Chondrocyte (in vitro differentiated cells): ENCODE data around the gene MYO1F. TPM values are rescaled to one million over a fixed set of nuclear protein-coding genes. Genes with fewer than 3 reads are reported as not detected.

Experiments
- DNase-seq: peaks from one replicate; pipeline ENCODE4 v3.0.0; 2021; ENCODE audit warnings: mixed read lengths, low spot score
- H3K27ac Mint-ChIP-seq: one replicate; pipeline ENCODE4 v1.8.0; 2021; ENCODE audit warnings: mild to moderate bottlenecking, moderate library complexity, mixed read lengths; ENCODE audit not compliant: unreplicated experiment
- H3K27me3 Mint-ChIP-seq: 2 replicates; pipeline ENCODE4 v1.8.0; 2021; ENCODE audit warnings: low read depth, mixed read lengths
- H3K36me3 Mint-ChIP-seq: 2 replicates; pipeline ENCODE4 v1.8.0; 2021; ENCODE audit warnings: low read depth, mixed read lengths
- H3K4me1 Mint-ChIP-seq: 2 replicates; pipeline ENCODE4 v1.8.0; 2021; ENCODE audit warnings: low read depth, mild to moderate bottlenecking, mixed read lengths
- H3K4me3 Mint-ChIP-seq: one replicate; pipeline ENCODE4 v1.8.0; 2021; ENCODE audit warnings: mild to moderate bottlenecking, moderate library complexity, mixed read lengths; ENCODE audit not compliant: unreplicated experiment
- H3K9me3 Mint-ChIP-seq: 2 replicates; pipeline ENCODE4 v1.8.0; 2021; ENCODE audit warnings: low read depth, mixed read lengths
- total RNA-seq: library from RNA; stranded (reverse); gene quantifications from 3 replicates; pipeline ENCODE4 v1.2.1, GENCODE V29; 2021
- TF ChIP-seq, protein P1 (sequence below): fragments of 200-600 bp; sonication (generic); IDR thresholded peaks from 2 replicates; pipeline ENCODE4 v1.5.0; 2021; ENCODE audit warnings: antibody characterized with exemption, mild to moderate bottlenecking, moderate library complexity

Gene MYO1F
- total RNA-seq, 1 donor from 2014 or later: 0.50 TPM

GRCh38 chr19:8504171-8504570 lies 73.1 kb downstream of the MYO1F start:
- Mint-ChIP-seq H3K36me3 (no peaks in the 10 kb centered on the region), H3K27ac (no peak overlapping the region), H3K9me3 (no peaks in the 10 kb centered on the region), H3K4me1 (peaks cover 13% of the 10 kb centered on the region), H3K4me3 (peak overlapping the region; percentile 22), H3K27me3 (no peaks in the 10 kb centered on the region)
- no peak for DNase-seq
- TF ChIP-seq, protein P1, sequence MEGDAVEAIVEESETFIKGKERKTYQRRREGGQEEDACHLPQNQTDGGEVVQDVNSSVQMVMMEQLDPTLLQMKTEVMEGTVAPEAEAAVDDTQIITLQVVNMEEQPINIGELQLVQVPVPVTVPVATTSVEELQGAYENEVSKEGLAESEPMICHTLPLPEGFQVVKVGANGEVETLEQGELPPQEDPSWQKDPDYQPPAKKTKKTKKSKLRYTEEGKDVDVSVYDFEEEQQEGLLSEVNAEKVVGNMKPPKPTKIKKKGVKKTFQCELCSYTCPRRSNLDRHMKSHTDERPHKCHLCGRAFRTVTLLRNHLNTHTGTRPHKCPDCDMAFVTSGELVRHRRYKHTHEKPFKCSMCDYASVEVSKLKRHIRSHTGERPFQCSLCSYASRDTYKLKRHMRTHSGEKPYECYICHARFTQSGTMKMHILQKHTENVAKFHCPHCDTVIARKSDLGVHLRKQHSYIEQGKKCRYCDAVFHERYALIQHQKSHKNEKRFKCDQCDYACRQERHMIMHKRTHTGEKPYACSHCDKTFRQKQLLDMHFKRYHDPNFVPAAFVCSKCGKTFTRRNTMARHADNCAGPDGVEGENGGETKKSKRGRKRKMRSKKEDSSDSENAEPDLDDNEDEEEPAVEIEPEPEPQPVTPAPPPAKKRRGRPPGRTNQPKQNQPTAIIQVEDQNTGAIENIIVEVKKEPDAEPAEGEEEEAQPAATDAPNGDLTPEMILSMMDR: no peak

DNA sequence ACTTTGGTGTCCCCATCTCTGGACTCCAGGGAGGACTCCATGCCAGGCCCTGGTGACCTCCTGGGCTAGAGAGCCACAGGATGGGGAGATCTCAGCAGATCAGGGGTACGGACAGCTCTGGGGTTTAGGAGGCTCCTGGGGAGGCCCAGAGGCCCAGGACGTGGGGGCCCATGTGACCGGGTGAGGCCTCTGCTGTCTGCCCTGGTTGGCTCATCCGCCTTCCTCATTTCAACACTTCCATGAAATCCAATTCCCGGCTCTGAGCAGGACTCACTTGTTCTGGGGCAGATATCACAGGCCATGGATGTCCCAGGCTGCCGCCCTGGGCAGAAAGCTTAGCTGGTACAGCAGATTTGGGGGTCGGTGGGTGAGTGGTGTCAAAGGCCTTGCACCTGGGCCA lies 73.7 kb downstream of the MYO1F start:
- no peak overlapping the region for H3K4me3 Mint-ChIP-seq
- H3K9me3 Mint-ChIP-seq: no peaks in the 10 kb centered on the region

GRCh38 chr19:8501981-8502380 lies 75.3 kb downstream of the MYO1F start:
- Mint-ChIP-seq H3K36me3 (no peaks in the 10 kb centered on the region), H3K9me3 (no peaks in the 10 kb centered on the region), H3K27ac (no peak overlapping the region), H3K4me1 (peaks cover 13% of the 10 kb centered on the region), H3K4me3 (no peak overlapping the region), H3K27me3 (no peaks in the 10 kb centered on the region)
- no peak for DNase-seq
- TF ChIP-seq, protein P1: no peak

More for the DNA sequence above, 73.7 kb downstream of the MYO1F start:
- Mint-ChIP-seq H3K4me1 (peaks cover 13% of the 10 kb centered on the region), H3K27me3 (no peaks in the 10 kb centered on the region), H3K36me3 (no peaks in the 10 kb centered on the region), H3K27ac (no peak overlapping the region)
- TF ChIP-seq, protein P1: no peak
- no peak for DNase-seq

GRCh38 chr19:8501516-8501915 lies 75.7 kb downstream of the MYO1F start:
- no peaks in the 10 kb centered on the region for H3K36me3 Mint-ChIP-seq
- no peak for DNase-seq
- TF ChIP-seq, protein P1: no peak
- H3K4me3 Mint-ChIP-seq: no peak overlapping the region
- H3K27ac Mint-ChIP-seq: no peak overlapping the region
- H3K27me3 Mint-ChIP-seq: no peaks in the 10 kb centered on the region
- no peaks in the 10 kb centered on the region for H3K9me3 Mint-ChIP-seq
- peaks cover 13% of the 10 kb centered on the region for H3K4me1 Mint-ChIP-seq

- Mint-ChIP-seq H3K36me3 (no peaks in the 10 kb centered on the region), H3K4me1 (peaks cover 8% of the 10 kb centered on the region), H3K27me3 (no peaks in the 10 kb centered on the region), H3K9me3 (no peaks in the 10 kb centered on the region), H3K27ac (no peak overlapping the region), H3K4me3 (no peak overlapping the region)
- TF ChIP-seq, protein P1: no peak
- DNase-seq: no peak
Measured at GRCh38 chr19:8500158-8500557, 77.1 kb downstream of the MYO1F start.
